Activated CD4-positive, alpha-beta T cell treated with anti-CD3 and anti-CD28 coated beads, Interleukin-2, amount 10 ng/mL, durations not matched to agents 24 days and 14 days (primary cell): ENCODE results near the gene PIERCE2. TPM values are rescaled to one million over a fixed set of nuclear protein-coding genes. Genes with fewer than 3 reads are reported as not detected.

Experiments used
- DNase-seq: peaks from one replicate; pipeline ENCODE4 v3.0.0; 2022
- H3K27ac Mint-ChIP-seq: one replicate; pipeline ENCODE4 v1.8.0; 2022; ENCODE audit warnings: mild to moderate bottlenecking, mixed read lengths
- H3K27me3 Mint-ChIP-seq: one replicate; pipeline ENCODE4 v1.8.0; 2022; ENCODE audit warnings: mixed read lengths
- H3K36me3 Mint-ChIP-seq: one replicate; pipeline ENCODE4 v1.8.0; 2022; ENCODE audit warnings: low read depth, mild to moderate bottlenecking, mixed read lengths
- H3K4me1 Mint-ChIP-seq: one replicate; pipeline ENCODE4 v1.8.0; 2021; ENCODE audit warnings: mixed read lengths
- H3K4me3 Mint-ChIP-seq: one replicate; pipeline ENCODE4 v1.8.0; 2022; ENCODE audit warnings: mild to moderate bottlenecking, moderate library complexity, mixed read lengths
- H3K9me3 Mint-ChIP-seq: one replicate; pipeline ENCODE4 v1.8.0; 2021; ENCODE audit warnings: mixed read lengths
- intact Hi-C: fragments of 100-400 bp; cut with micrococcal nuclease; formaldehyde crosslinking; loops from one replicate; pipeline ENCODE4 v1.15.1; 2023
- total RNA-seq: library from RNA; stranded (reverse); gene quantifications from 2 replicates; pipeline ENCODE4 v1.2.3, GENCODE V29; 2022

Gene PIERCE2
- total RNA-seq, 1 donor from 2014 or later = 0.49 TPM

DNA sequence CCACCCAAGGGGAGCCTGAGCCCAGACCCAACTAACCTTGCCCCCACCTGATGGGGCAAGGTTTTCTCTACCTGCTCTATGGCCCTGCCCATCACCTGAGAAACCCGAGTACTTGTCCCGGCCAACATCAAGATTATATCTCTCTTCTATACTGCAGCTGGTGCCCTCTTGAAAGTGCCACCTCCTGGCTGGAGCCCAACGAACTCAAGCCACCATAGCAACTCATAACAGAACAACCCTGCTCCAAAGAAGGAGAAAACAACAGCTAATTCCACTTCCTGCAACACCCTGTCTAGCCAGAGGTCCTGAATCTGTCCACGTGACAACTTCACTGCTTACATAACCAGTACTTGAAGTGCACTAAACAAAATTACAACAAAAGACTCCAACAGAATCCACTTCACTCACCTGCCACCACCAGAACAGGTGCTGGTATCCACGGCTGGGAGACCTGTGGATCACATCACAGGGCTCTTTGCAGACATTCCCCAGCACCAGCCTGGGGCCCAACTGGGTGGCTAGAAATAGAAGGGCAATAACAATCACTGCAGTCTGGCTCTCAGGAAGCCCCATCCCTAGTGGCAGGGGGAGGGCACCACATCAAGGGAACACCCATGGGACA is 49.2 kb downstream of the PIERCE2 start:
- Mint-ChIP-seq H3K27me3 (peaks cover 4% of the 10 kb centered on the region), H3K36me3 (no peaks in the 10 kb centered on the region), H3K4me3 (no peak overlapping the region), H3K9me3 (peaks cover 8% of the 10 kb centered on the region), H3K27ac (no peak overlapping the region), H3K4me1 (no peaks in the 10 kb centered on the region)
- intact Hi-C loops = no loop called here
- DNase-seq = no peak

DNA sequence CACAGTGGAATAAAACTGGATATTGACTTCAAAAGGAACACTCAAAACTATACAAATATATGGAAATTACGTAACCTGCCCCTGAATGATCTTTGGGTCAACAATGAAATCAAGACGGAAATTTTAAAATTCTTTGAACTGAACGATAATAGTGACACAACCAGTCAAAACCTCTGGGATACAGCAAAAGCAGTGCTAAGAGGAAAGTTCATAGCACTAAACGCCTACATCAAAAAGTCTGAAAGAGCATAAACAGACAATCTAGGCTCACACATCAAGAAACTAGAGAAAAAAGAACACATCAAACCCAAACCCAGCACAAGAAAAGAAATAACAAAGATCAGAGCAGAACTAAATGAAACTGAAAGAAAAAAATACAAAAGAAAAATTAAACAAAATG is 53.2 kb downstream of the PIERCE2 start:
- Mint-ChIP-seq H3K4me1 (no peaks in the 10 kb centered on the region), H3K27me3 (peaks cover 7% of the 10 kb centered on the region), H3K36me3 (no peaks in the 10 kb centered on the region), H3K27ac (no peak overlapping the region), H3K9me3 (peaks cover 8% of the 10 kb centered on the region), H3K4me3 (no peak overlapping the region)
- DNase-seq = no peak
- intact Hi-C loops = no loop called here

- H3K4me1 Mint-ChIP-seq = no peaks in the 10 kb centered on the region
- no peak for DNase-seq
- no peaks in the 10 kb centered on the region for H3K27me3 Mint-ChIP-seq
- no peaks in the 10 kb centered on the region for H3K9me3 Mint-ChIP-seq
- no peaks in the 10 kb centered on the region for H3K36me3 Mint-ChIP-seq
- intact Hi-C loops = no loop called here
- no peak overlapping the region for H3K27ac Mint-ChIP-seq
- no peak overlapping the region for H3K4me3 Mint-ChIP-seq
Measured at GRCh38 chr15:55468321-55468720, 60.0 kb downstream of the PIERCE2 start.

Other genes starting within 250 kb of the PIERCE2 start
- gene RSL24D1, start 211.6 kb upstream of the PIERCE2 start, total RNA-seq = 121 TPM in 2 replicates
- 98.8 and 100 TPM in 2 replicates for gene RAB27A, start 118.7 kb upstream of the PIERCE2 start, total RNA-seq
- gene PIGBOS1, start 89.4 kb upstream of the PIERCE2 start, total RNA-seq = 9.7 and 10.3 TPM in 2 replicates
- gene PIGB, start 89.3 kb upstream of the PIERCE2 start, total RNA-seq = 13.3 and 18.6 TPM in 2 replicates
- gene CCPG1, start 136 bp upstream of the PIERCE2 start, total RNA-seq = 9.0 and 10.2 TPM in 2 replicates
- 0.26 TPM in 1 of 2 replicates, not detected in the other for gene DNAAF4, start 99.7 kb downstream of the PIERCE2 start, total RNA-seq
- not detected in 2 replicates for gene PYGO1, start 179.8 kb downstream of the PIERCE2 start, total RNA-seq